Testis (tissue), 3 donors: Measurements from ENCODE around the gene SYMPK. TPM values are rescaled to one million over a fixed set of nuclear protein-coding genes. Genes with fewer than 3 reads are reported as not detected.
"Not testable (repeated sequence)": the region's sequence is repeated elsewhere in the genome, so short reads cannot be mapped to it uniquely, and the experiment has no call there.

Source experiments
- DNase-seq: peaks from one replicate; pipeline ENCODE4 v3.0.0-alpha.2; 2019
- H3K27ac ChIP-seq, 2 donors: fragments of 200-600 bp; sonication (generic); one replicate each; pipeline ENCODE4 v1.5.1; 2019
- H3K27me3 ChIP-seq: fragments of 200-600 bp; sonication (generic); one replicate; pipeline ENCODE4 v1.5.1; 2019
- H3K36me3 ChIP-seq: fragments of 200-600 bp; sonication (generic); one replicate; pipeline ENCODE4 v1.5.1; 2017; ENCODE audit warnings: low read depth; ENCODE audit errors: missing control alignments
- H3K4me1 ChIP-seq: fragments of 200-600 bp; sonication (generic); one replicate; pipeline ENCODE4 v1.5.1; 2019
- H3K4me3 ChIP-seq, 2 donors: fragments of 200-600 bp; sonication (generic); one replicate each; pipeline ENCODE4 v1.5.1; 2017 to 2019
- H3K9me3 ChIP-seq: fragments of 200-600 bp; sonication (generic); one replicate; pipeline ENCODE4 v1.5.1; 2017
- CTCF ChIP-seq, 3 experiments: fragments of 450-650 bp in 2 of 3; fragments of 200-600 bp in 1 of 3; sonication (generic) in 1 of 3; IDR thresholded peaks; one replicate each; pipeline ENCODE4 v1.5.1; 2016 to 2019; ENCODE audit warnings: antibody characterized with exemption in 3 of 3, mild to moderate bottlenecking in 2 of 3, moderate library complexity in 1 of 3
- POLR2A ChIP-seq: fragments of 450-650 bp; IDR thresholded peaks from one replicate; pipeline ENCODE4 v1.6.1; 2017; ENCODE audit warnings: antibody characterized with exemption, mild to moderate bottlenecking, moderate library complexity
- WGBS, 2 donors: methylation state at CpG; one replicate each; pipeline ENCODE4 v1.1.5; 2018; 5-methylcytosine and 5-hydroxymethylcytosine counted together
- intact Hi-C: fragments of 100-400 bp; cut with DNase I; formaldehyde crosslinking; loops from one replicate; pipeline ENCODE4 v1.15.1; 2023; ENCODE audit warnings: low total_unique reads
- polyA plus RNA-seq: library from polyadenylated mRNA; stranded (reverse); fragments of 350-450 nt; fragmentation: Illumina TruSeq; extraction: RNeasy Lipid Tissue Mini Kit (QIAGEN cat#74804); gene quantifications from one replicate; pipeline ENCODE4 v1.2.3, GENCODE V29; 2014; ENCODE audit warnings: low read depth, low replicate concordance; ENCODE audit not compliant: insufficient read depth
- total RNA-seq, 2 donors: library from RNA; depleted of rRNA; stranded (reverse); fragments of >200 nt; gene quantifications; one replicate each; pipeline ENCODE4 v1.2.3, GENCODE V29; 2016

Gene SYMPK
- total and polyA plus RNA-seq, 3 donors from 2014 or later, result 123 to 195 (median 142) TPM

- Histone ChIP-seq H3K9me3 (no peaks in the 10 kb centered on the region), H3K27ac (no peak overlapping the region), H3K4me3 (no peak overlapping the region), H3K4me1 (peaks cover 9% of the 10 kb centered on the region), H3K27me3 (no peaks in the 10 kb centered on the region), H3K36me3 (no peaks in the 10 kb centered on the region)
- TF ChIP-seq CTCF (IDR thresholded peaks at IDR 0.05) (no peak), POLR2A (no peak)
- intact Hi-C loops, result no loop called here
- WGBS, 2 donors, result 92 to 95% methylated on average over 17 to 33 of the region's 34 CpGs
- DNase-seq, result no peak
These were observed 9.4 kb upstream of the SYMPK start for GRCh38 chr19:45872095-45872919.

GRCh38 chr19:45870798-45871197, 7.9 kb upstream of the SYMPK start:
- 91 to 97% methylated on average over 5 of the region's 5 CpGs for WGBS, 2 donors
- Histone ChIP-seq H3K27me3 (no peaks in the 10 kb centered on the region), H3K4me1 (no peaks in the 10 kb centered on the region), H3K4me3 (no peak overlapping the region), H3K9me3 (no peaks in the 10 kb centered on the region), H3K27ac (no peak overlapping the region), H3K36me3 (no peaks in the 10 kb centered on the region)
- intact Hi-C loops, result no loop called here
- TF ChIP-seq POLR2A, result no peak
- no peak for TF ChIP-seq CTCF (IDR thresholded peaks at IDR 0.05)
- no peak for DNase-seq

GRCh38 chr19:45867241-45867640, 4.3 kb upstream of the SYMPK start:
- H3K9me3 ChIP-seq, H3K27me3 ChIP-seq, intact Hi-C loops, H3K4me3 ChIP-seq, DNase-seq, H3K36me3 ChIP-seq, H3K27ac ChIP-seq: not testable (repeated sequence)
- 74% methylated on average over 4 of the region's 4 CpGs for WGBS, 2 donors
- peaks cover 14% of the 10 kb centered on the region for H3K4me1 ChIP-seq

- H3K9me3 ChIP-seq, result no peaks in the 10 kb centered on the region
- H3K27me3 ChIP-seq, result no peaks in the 10 kb centered on the region
- TF ChIP-seq POLR2A, result no peak
- no peak for TF ChIP-seq CTCF (IDR thresholded peaks at IDR 0.05)
- no peak for DNase-seq
- H3K4me1 ChIP-seq, result peaks cover 14% of the 10 kb centered on the region
- H3K27ac ChIP-seq, result no peak overlapping the region
- 70 to 73% methylated on average over 9 to 11 of the region's 11 CpGs for WGBS, 2 donors
- intact Hi-C loops, result no loop called here
- H3K4me3 ChIP-seq, result no peak overlapping the region
- no peaks in the 10 kb centered on the region for H3K36me3 ChIP-seq
These were observed 3.6 kb upstream of the SYMPK start for GRCh38 chr19:45866400-45867176.

- H3K36me3 ChIP-seq, result no peaks in the 10 kb centered on the region
- H3K4me1 ChIP-seq, result peaks cover 14% of the 10 kb centered on the region
- DNase-seq, result no peak
- no peaks in the 10 kb centered on the region for H3K9me3 ChIP-seq
- H3K27ac ChIP-seq, result no peak overlapping the region
- no peak overlapping the region for H3K4me3 ChIP-seq
- no peak for TF ChIP-seq POLR2A
- no peaks in the 10 kb centered on the region for H3K27me3 ChIP-seq
- WGBS, 2 donors, result 58 to 73% methylated on average over 9 of the region's 9 CpGs
- intact Hi-C loops, result no loop called here
These were observed 2.5 kb upstream of the SYMPK start for GRCh38 chr19:45865269-45865948.
